ENCODE data around the gene OR10J1.

OR10J1 gene

DNA sequence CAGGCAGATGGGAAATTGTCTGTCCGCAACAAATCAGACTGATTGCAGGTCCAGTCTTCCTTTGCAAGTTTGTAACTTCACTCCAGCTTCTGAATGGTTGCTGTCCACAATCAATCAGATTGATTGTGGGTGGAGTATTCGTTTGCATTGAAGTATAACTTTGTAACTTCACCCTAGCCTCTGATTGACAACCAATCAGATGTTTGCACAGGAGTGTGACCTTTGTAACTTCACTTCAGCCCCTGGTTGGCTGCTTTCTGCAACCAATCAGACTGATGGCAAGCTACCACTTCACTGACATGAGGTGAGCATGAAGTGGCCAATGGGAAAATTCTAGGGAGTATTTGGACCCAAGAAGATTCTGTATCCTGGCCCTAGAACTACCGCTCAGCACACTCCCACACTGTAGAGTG, 25.7 kb downstream of the OR10J1 start:
- H3K27ac ChIP-seq: no peak overlapping the region
- no peaks in the 10 kb centered on the region for H3K36me3 ChIP-seq (replicated peaks)
- no peak overlapping the region for H3K4me3 ChIP-seq (ENCODE audit: low read depth, low read length)
- H3K27me3 ChIP-seq (replicated peaks): no peaks in the 10 kb centered on the region
- DNase-seq: no peak
- in situ Hi-C loops (cut with HindIII; ENCODE audit: low pct_ligation_motif_present, low sequenced_read_pairs): no loop called here
- TF ChIP-seq, protein P1, sequence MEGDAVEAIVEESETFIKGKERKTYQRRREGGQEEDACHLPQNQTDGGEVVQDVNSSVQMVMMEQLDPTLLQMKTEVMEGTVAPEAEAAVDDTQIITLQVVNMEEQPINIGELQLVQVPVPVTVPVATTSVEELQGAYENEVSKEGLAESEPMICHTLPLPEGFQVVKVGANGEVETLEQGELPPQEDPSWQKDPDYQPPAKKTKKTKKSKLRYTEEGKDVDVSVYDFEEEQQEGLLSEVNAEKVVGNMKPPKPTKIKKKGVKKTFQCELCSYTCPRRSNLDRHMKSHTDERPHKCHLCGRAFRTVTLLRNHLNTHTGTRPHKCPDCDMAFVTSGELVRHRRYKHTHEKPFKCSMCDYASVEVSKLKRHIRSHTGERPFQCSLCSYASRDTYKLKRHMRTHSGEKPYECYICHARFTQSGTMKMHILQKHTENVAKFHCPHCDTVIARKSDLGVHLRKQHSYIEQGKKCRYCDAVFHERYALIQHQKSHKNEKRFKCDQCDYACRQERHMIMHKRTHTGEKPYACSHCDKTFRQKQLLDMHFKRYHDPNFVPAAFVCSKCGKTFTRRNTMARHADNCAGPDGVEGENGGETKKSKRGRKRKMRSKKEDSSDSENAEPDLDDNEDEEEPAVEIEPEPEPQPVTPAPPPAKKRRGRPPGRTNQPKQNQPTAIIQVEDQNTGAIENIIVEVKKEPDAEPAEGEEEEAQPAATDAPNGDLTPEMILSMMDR (IDR thresholded peaks at IDR 0.05; ENCODE audit: low read depth, low read length, missing control alignments): no peak

DNA sequence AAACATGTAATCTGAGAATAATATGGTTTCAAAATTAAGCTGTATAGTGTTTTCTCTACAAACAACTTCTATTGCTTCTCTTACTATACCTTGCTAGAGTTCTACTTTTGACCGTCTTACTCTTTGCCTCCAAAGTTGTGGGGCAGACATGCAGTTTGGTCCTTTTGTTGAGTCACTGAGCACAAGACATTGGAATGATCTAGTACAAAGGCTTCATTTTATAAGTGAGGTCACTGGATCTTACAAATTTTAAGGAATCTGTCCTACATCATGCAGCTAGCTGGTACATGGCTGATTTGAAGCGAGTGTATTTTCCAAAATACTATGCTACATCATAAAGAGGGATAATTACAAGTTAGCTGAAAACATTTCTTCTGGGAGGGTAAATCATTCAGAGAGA, 28.8 kb downstream of the OR10J1 start:
- Histone ChIP-seq H3K27me3 (replicated peaks) (no peaks in the 10 kb centered on the region), H3K27ac (no peak overlapping the region), H3K36me3 (replicated peaks) (no peaks in the 10 kb centered on the region), H3K4me3 (ENCODE audit: low read depth, low read length) (no peak overlapping the region)
- in situ Hi-C loops (cut with HindIII; ENCODE audit: low pct_ligation_motif_present, low sequenced_read_pairs): no loop called here
- TF ChIP-seq, protein P1 (IDR thresholded peaks at IDR 0.05; ENCODE audit: low read depth, low read length, missing control alignments): no peak
- no peak for DNase-seq

DNA sequence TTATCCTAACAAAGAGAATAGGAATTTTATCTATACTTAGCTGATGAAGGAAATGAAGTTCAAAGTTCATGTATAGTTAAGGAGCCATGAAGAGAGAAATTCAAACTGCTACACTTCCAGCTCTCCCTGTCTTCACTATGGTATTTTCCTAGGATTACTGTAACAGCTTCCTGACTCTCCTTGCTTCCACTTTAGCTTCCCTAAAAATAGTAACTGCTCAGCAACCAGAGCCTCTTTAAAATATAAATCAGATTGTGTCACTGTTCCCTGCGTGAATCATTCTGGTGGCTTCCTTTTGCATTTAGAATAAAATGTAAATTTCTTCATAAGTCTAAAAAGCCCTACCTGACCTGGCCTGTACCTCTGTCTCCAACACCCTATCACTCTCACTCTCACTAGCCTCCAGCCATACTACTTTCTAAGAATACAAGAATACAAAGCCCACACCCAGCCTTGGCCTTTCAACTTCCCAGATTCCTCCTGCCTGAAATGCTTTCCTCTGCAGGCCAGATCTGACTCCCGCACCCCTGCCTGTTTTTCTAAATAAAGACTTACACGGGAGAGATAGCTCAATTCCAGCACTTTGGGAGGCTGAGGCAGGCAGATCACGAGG, 30.5 kb downstream of the OR10J1 start:
- no peak for DNase-seq
- Histone ChIP-seq H3K27ac (no peak overlapping the region), H3K36me3 (replicated peaks) (no peaks in the 10 kb centered on the region), H3K4me3 (ENCODE audit: low read depth, low read length) (no peak overlapping the region), H3K27me3 (replicated peaks) (no peaks in the 10 kb centered on the region)
- in situ Hi-C loops (cut with HindIII; ENCODE audit: low pct_ligation_motif_present, low sequenced_read_pairs): no loop called here
- TF ChIP-seq, protein P1 (IDR thresholded peaks at IDR 0.05; ENCODE audit: low read depth, low read length, missing control alignments): no peak

DNA sequence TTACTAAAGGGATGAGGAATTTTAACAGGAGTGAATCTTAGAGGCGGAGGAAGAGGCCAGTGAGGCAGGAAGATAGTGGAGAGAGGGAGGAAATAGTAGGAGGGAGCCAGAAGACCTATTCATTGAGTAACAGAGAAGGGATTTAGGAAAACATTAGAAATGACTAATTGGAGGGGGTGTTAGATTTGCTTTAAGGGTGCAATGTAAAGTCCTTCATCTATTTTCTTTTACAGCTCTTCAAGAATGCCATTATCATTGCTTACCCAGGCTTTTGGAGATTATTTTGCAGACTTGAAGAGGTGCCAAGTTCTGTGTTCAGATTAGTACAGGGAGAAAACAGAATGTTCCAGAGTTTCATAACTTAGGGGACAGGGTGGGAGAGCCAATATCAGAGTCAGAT, 33.8 kb downstream of the OR10J1 start:
- Histone ChIP-seq H3K36me3 (replicated peaks) (no peaks in the 10 kb centered on the region), H3K27ac (no peak overlapping the region), H3K27me3 (replicated peaks) (no peaks in the 10 kb centered on the region), H3K4me3 (ENCODE audit: low read depth, low read length) (no peak overlapping the region)
- in situ Hi-C loops (cut with HindIII; ENCODE audit: low pct_ligation_motif_present, low sequenced_read_pairs): no loop called here
- TF ChIP-seq, protein P1 (IDR thresholded peaks at IDR 0.05; ENCODE audit: low read depth, low read length, missing control alignments): no peak
- DNase-seq: no peak

DNA sequence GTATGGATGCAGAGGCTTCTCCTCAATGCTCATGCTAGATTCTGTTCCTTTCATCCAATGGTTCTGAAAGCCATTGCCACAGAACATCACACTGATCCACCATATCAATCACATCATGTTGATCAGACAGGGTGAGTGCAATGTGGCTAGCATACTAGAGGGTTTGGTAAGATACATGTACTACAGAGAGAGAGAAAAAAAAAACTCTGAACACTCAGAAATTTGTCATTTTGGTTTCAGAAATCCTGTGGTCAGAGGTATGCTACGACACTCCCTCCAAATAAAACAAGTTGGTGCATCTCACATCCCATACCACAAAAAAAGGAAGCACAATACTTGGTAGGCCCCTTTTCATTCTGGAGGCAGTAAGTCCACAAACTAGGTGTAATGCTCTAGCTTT, 35.4 kb downstream of the OR10J1 start:
- TF ChIP-seq, protein P1 (IDR thresholded peaks at IDR 0.05; ENCODE audit: low read depth, low read length, missing control alignments): no peak
- no peak for DNase-seq
- in situ Hi-C loops (cut with HindIII; ENCODE audit: low pct_ligation_motif_present, low sequenced_read_pairs): no loop called here
- Histone ChIP-seq H3K36me3 (replicated peaks) (no peaks in the 10 kb centered on the region), H3K4me3 (ENCODE audit: low read depth, low read length) (no peak overlapping the region), H3K27ac (no peak overlapping the region), H3K27me3 (replicated peaks) (no peaks in the 10 kb centered on the region)

DNA sequence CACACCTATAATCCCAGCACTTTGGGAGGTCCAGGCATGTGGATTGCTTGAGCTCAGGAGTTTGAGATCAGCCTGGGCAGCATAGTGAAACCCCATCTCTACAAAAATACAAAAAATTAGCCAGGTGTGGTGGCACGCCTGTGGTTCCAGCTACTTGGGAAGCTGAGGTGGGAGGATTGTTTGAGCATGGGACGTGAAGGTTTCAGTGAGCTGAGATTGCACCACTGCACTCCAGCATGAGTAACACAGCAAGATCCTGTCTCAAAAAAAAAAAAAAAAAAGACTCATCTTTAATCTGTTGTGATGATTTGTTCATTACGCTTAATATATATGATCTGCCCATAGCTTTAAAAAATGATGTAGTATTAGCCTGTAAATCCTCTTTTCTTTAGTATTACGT, 44.0 kb downstream of the OR10J1 start:
- DNase-seq: no peak
- in situ Hi-C loops (cut with HindIII; ENCODE audit: low pct_ligation_motif_present, low sequenced_read_pairs): no loop called here

More for the DNA sequence above, 44.0 kb downstream of the OR10J1 start:
- Histone ChIP-seq H3K27ac (no peak overlapping the region), H3K36me3 (replicated peaks) (no peaks in the 10 kb centered on the region), H3K4me3 (ENCODE audit: low read depth, low read length) (no peak overlapping the region), H3K27me3 (replicated peaks) (no peaks in the 10 kb centered on the region)
- TF ChIP-seq, protein P1 (IDR thresholded peaks at IDR 0.05; ENCODE audit: low read depth, low read length, missing control alignments): no peak

Data from brain microvascular endothelial cell (primary cell).